Fibroblast of skin of left biceps (primary cell): ENCODE data around the gene BAG1.

ENCODE experiments used
- DNase-seq, 2 experiments: peaks; one replicate each; pipeline ENCODE4 v3.0.0-alpha.2; 2013; ENCODE audit warnings: low read depth in 2 of 2

Gene BAG1

GRCh38 chr9:33242609-33243134, 21.8 kb downstream of the BAG1 start:
- DNase-seq = no peak

- no peak for DNase-seq
Measured at GRCh38 chr9:33241298-33241697, 23.2 kb downstream of the BAG1 start.

- no peak for DNase-seq
Measured at GRCh38 chr9:33239921-33240320, 24.6 kb downstream of the BAG1 start, which contains the start of gene SPINK4. TSS of gene SPINK4 (plus strand) at chr9:33240167. CDS start at chr9:33240209, 42 bp downstream.

- no peak for DNase-seq
Measured at GRCh38 chr9:33236571-33236970, 27.9 kb downstream of the BAG1 start.

- DNase-seq = no peak
Measured at GRCh38 chr9:33234511-33235467, 29.7 kb downstream of the BAG1 start.

GRCh38 chr9:33233626-33234342, 30.7 kb downstream of the BAG1 start:
- DNase-seq = peak; percentile 35 to 41

GRCh38 chr9:33232815-33233214, 31.7 kb downstream of the BAG1 start:
- no peak for DNase-seq

- DNase-seq = no peak
Measured at GRCh38 chr9:33231623-33231942, 32.9 kb downstream of the BAG1 start.

- DNase-seq = no peak
Measured at GRCh38 chr9:33230756-33231622, 33.5 kb downstream of the BAG1 start.

GRCh38 chr9:33229359-33230114, 35.0 kb downstream of the BAG1 start:
- no peak for DNase-seq

- DNase-seq = no peak
Measured at GRCh38 chr9:33228606-33229005, 35.9 kb downstream of the BAG1 start.

GRCh38 chr9:33227741-33228140, 36.8 kb downstream of the BAG1 start:
- no peak for DNase-seq

GRCh38 chr9:33227008-33227398, 37.5 kb downstream of the BAG1 start:
- no peak for DNase-seq

- peak; percentile 56 to 57 for DNase-seq
Measured at GRCh38 chr9:33225319-33226147, 39.0 kb downstream of the BAG1 start.

GRCh38 chr9:33223696-33224095, 40.8 kb downstream of the BAG1 start:
- no peak for DNase-seq

GRCh38 chr9:33222031-33222430, 42.5 kb downstream of the BAG1 start:
- no peak for DNase-seq

- DNase-seq = no peak
Measured at GRCh38 chr9:33221568-33221884, 43.0 kb downstream of the BAG1 start.

GRCh38 chr9:33220681-33221567, 43.6 kb downstream of the BAG1 start:
- no peak for DNase-seq

GRCh38 chr9:33211695-33212393, 52.7 kb downstream of the BAG1 start:
- DNase-seq = no peak
